ENCODE results near the gene PPP1R15A. TPM values are rescaled to one million over a fixed set of nuclear protein-coding genes. Genes with fewer than 3 reads are reported as not detected.
"Not testable (repeated sequence)": the region's sequence is repeated elsewhere in the genome, so short reads cannot be mapped to it uniquely, and the experiment has no call there.

Gene PPP1R15A
- total RNA-seq, 6 donors from 2014 or later: 96.2 to 194 (median 114) TPM

- DNase-seq (no peak), ATAC-seq (ENCODE audit: low FRiP score in 2 of 2) (no peak)
- no peaks in the 10 kb centered on the region for H3K27me3 ChIP-seq
- peak overlapping the region; percentile 46 to 100 (median 100) for H3K27ac ChIP-seq
- peaks cover 45 to 56% (median 53%) of the 10 kb centered on the region in 4 donors for H3K4me1 ChIP-seq
- no peaks in the 10 kb centered on the region for H3K9me3 ChIP-seq
- WGBS, 2 donors: 90 to 92% methylated on average over 6 of the region's 6 CpGs
- peak overlapping the region in 1 of 4 donors; percentile 3 for H3K4me3 ChIP-seq
- H3K36me3 ChIP-seq: peaks cover 9 to 54% (median 44%) of the 10 kb centered on the region in 4 donors
- TF ChIP-seq EP300 (IDR thresholded peaks at IDR 0.05) (no peak), POLR2AphosphoS5 (IDR thresholded peaks at IDR 0.05) (no peak), CTCF (IDR thresholded peaks at IDR 0.05) (no peak), POLR2A (IDR thresholded peaks at IDR 0.05) (no peak)
Observed at GRCh38 chr19:48877855-48878195, 5.6 kb downstream of the PPP1R15A start.

GRCh38 chr19:48878196-48879024 lies 6.2 kb downstream of the PPP1R15A start:
- WGBS, 2 donors: 57 to 61% methylated on average over 11 of the region's 11 CpGs
- Histone ChIP-seq H3K4me3 (peak overlapping the region in 1 of 4 donors; percentile 3), H3K9me3 (no peaks in the 10 kb centered on the region), H3K36me3 (peaks cover 9 to 51% (median 42%) of the 10 kb centered on the region in 4 donors), H3K27me3 (no peaks in the 10 kb centered on the region), H3K27ac (peak overlapping the region; percentile 46 to 100 (median 100)), H3K4me1 (peaks cover 42 to 54% (median 53%) of the 10 kb centered on the region in 4 donors)
- ATAC-seq (ENCODE audit: low FRiP score in 2 of 2) (peak in 1 of 2 donors; percentile 62), DNase-seq (peak in 1 of 2 donors; percentile 64)
- no peak for TF ChIP-seq CTCF (IDR thresholded peaks at IDR 0.05)
- peak in 3 of 4 donors; percentile 60 to 89 (median 78) for TF ChIP-seq EP300 (IDR thresholded peaks at IDR 0.05)
- TF ChIP-seq POLR2AphosphoS5 (IDR thresholded peaks at IDR 0.05): peak; percentile 69 to 90
- TF ChIP-seq POLR2A (IDR thresholded peaks at IDR 0.05): peak in 1 of 4 donors; percentile 30

DNA sequence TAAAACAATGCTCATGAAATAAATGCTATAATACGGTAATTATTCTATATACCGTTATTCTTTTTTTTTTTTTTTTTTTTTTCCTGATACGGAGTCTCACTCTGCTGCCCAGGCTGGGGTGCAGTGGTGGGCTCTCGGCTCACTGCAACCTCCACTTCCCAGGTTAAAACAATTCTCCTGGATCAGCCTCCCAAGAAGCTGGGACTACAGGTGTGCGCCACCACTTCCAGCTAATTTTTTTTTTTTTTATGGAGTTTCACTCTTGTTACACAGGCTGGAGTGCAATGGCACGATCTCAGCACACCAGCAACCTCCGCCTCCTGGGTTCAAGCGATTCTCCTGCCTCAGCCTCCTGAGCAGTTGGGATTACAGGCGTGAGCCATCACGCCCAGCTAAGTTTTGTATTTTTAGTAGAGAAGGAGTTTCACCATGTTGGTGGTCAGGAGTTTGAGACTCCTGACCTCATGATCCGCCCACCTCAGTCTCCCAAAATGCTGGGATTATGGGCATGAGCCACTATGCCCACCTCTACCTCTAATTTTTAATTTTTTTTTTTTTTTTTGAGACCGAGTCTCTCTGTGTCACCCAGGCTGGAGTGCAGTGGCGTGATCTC lies 6.9 kb downstream of the PPP1R15A start:
- 83 to 88% methylated on average over 13 of the region's 13 CpGs for WGBS, 2 donors
- Histone ChIP-seq H3K27ac (peak overlapping the region in 3 of 4 donors; percentile 100), H3K4me3 (no peak overlapping the region), H3K9me3 (no peaks in the 10 kb centered on the region), H3K36me3 (peaks cover 9 to 44% (median 35%) of the 10 kb centered on the region in 4 donors), H3K4me1 (peaks cover 34 to 49% (median 47%) of the 10 kb centered on the region in 4 donors), H3K27me3 (no peaks in the 10 kb centered on the region)
- TF ChIP-seq EP300 (IDR thresholded peaks at IDR 0.05) (no peak), POLR2AphosphoS5 (IDR thresholded peaks at IDR 0.05) (no peak), POLR2A (IDR thresholded peaks at IDR 0.05) (no peak), CTCF (IDR thresholded peaks at IDR 0.05) (no peak)
- ATAC-seq (ENCODE audit: low FRiP score in 2 of 2): no peak
- DNase-seq: no peak

GRCh38 chr19:48879696-48880095 lies 7.5 kb downstream of the PPP1R15A start:
- peaks cover 9 to 38% (median 30%) of the 10 kb centered on the region in 4 donors for H3K36me3 ChIP-seq
- not testable (repeated sequence) for H3K9me3 ChIP-seq; H3K27me3 ChIP-seq; ATAC-seq (ENCODE audit: low FRiP score in 2 of 2); DNase-seq; H3K4me3 ChIP-seq
- H3K4me1 ChIP-seq: peaks cover 29 to 49% (median 43%) of the 10 kb centered on the region in 4 donors
- peak overlapping the region in 3 of 4 donors; percentile 100 for H3K27ac ChIP-seq
- WGBS, 2 donors: 88 to 92% methylated on average over 9 of the region's 9 CpGs

All from upper lobe of left lung (tissue), 6 donors.